PC-3 (cell line): ENCODE data around the gene POLA1. TPM values are rescaled to one million over a fixed set of nuclear protein-coding genes. Genes with fewer than 3 reads are reported as not detected.

ENCODE experiments used
- ATAC-seq: fragments of 200-7000 bp; cut with Tn5 transposase; 2 replicates; pipeline ENCODE4 v1.9.1; 2020; ENCODE audit warnings: mild to moderate bottlenecking, moderate library complexity
- BruUV-seq: library from RNA; stranded (reverse); fragments of 400-500 nt; replicated peaks from 2 replicates; lab custom pipeline; 2021; lab: Mats Ljungman, UMichigan
- CTCF ChIA-PET: fragments of 300-600 bp; sonication (Branson Sonifier 250); formaldehyde crosslinking; loops from one replicate; lab custom pipeline; 2022; ENCODE audit warnings: antibody characterized with exemption; lab: Charles Lee
- POLR2A ChIA-PET: fragments of 300-600 bp; sonication (Branson Sonifier 250); formaldehyde crosslinking; loops from one replicate; lab custom pipeline; 2022; ENCODE audit warnings: antibody characterized with exemption; ENCODE audit not compliant: unreplicated experiment; lab: Charles Lee
- DNase-seq: peaks from one replicate; pipeline ENCODE4 v3.0.0-alpha.2; 2015
- H2AFZ ChIP-seq: fragments of 300-600 bp; sonication (generic); 2 replicates; pipeline ENCODE4 v1.6.0; 2016; ENCODE audit warnings: antibody characterized with exemption, low read length
- H3F3A ChIP-seq: fragments of 300-600 bp; sonication (generic); one replicate; pipeline ENCODE4 v1.6.0; 2017; ENCODE audit warnings: antibody characterized with exemption, low read length, control low read depth, mild to moderate bottlenecking; ENCODE audit not compliant: unreplicated experiment
- H3K27ac ChIP-seq: fragments of 300-600 bp; sonication (generic); 2 replicates; pipeline ENCODE4 v1.5.1; 2016; ENCODE audit warnings: mild to moderate bottlenecking, low read length
- H3K27me3 ChIP-seq: fragments of 300-600 bp; sonication (generic); 2 replicates; pipeline ENCODE4 v1.6.1; 2016; ENCODE audit warnings: low read length, mixed read lengths
- H3K36me3 ChIP-seq: fragments of 300-600 bp; sonication (generic); 2 replicates; pipeline ENCODE4 v1.6.1; 2016; ENCODE audit warnings: low read depth, mixed run types, low read length, mixed read lengths
- H3K4me1 ChIP-seq: fragments of 300-600 bp; sonication (generic); 2 replicates; pipeline ENCODE4 v1.5.1; 2016; ENCODE audit warnings: low read length; ENCODE audit not compliant: insufficient read depth
- H3K4me2 ChIP-seq: fragments of 300-600 bp; sonication (generic); 2 replicates; pipeline ENCODE4 v1.6.0; 2016; ENCODE audit warnings: low read length
- H3K4me3 ChIP-seq: fragments of 300-600 bp; sonication (generic); 2 replicates; pipeline ENCODE4 v1.5.1; 2016; ENCODE audit warnings: mild to moderate bottlenecking, low read length, mixed read lengths
- H3K79me2 ChIP-seq: fragments of 300-600 bp; sonication (generic); 2 replicates; pipeline ENCODE4 v1.6.1; 2017; ENCODE audit warnings: low read length, mixed read lengths
- H3K9ac ChIP-seq: fragments of 300-600 bp; sonication (generic); 2 replicates; pipeline ENCODE4 v1.6.0; 2016; ENCODE audit warnings: mild to moderate bottlenecking, low read length
- H3K9me2 ChIP-seq: fragments of 300-600 bp; sonication (generic); replicated peaks from 2 replicates; pipeline ENCODE4 v1.6.1; 2016; ENCODE audit warnings: mixed run types, low read length, mixed read lengths
- H3K9me3 ChIP-seq: fragments of 300-600 bp; sonication (generic); 2 replicates; pipeline ENCODE4 v1.6.1; 2016; ENCODE audit warnings: low read length, mixed read lengths
- H4K20me1 ChIP-seq: fragments of 300-600 bp; sonication (generic); 2 replicates; pipeline ENCODE4 v1.6.1; 2016; ENCODE audit warnings: low read length, mixed read lengths
- CTCF ChIP-seq: fragments of 300-600 bp; sonication (generic); conservative IDR thresholded peaks from 2 replicates; pipeline ENCODE4 v1.5.1; 2017; ENCODE audit warnings: antibody characterized with exemption, low read depth, mild to moderate bottlenecking, low read length
- EZH2 ChIP-seq: fragments of 300-600 bp; sonication (generic); IDR thresholded peaks from one replicate; pipeline ENCODE4 v1.6.1; 2017; ENCODE audit warnings: antibody characterized with exemption, mild to moderate bottlenecking, low read length; ENCODE audit not compliant: unreplicated experiment
- EZH2phosphoT487 ChIP-seq: fragments of 300-600 bp; sonication (generic); IDR thresholded peaks from 2 replicates; pipeline ENCODE4 v1.6.1; 2018; ENCODE audit warnings: mild to moderate bottlenecking, antibody characterized with exemption, low read length, borderline replicate concordance
- intact Hi-C: fragments of 100-400 bp; cut with micrococcal nuclease; formaldehyde crosslinking; loops from 2 replicates; pipeline ENCODE4 v1.9.0; 2023
- total RNA-seq: library from RNA; depleted of rRNA; stranded (reverse); fragments of >200 nt; gene quantifications from 2 replicates; pipeline ENCODE4 v1.2.3, GENCODE V29; 2014

The POLA1 gene
- total RNA-seq, 1 experiment from 2014 or later: 19.6 TPM

GRCh38 chrX:24902806-24903205 is 209.1 kb downstream of the POLA1 start:
- no peak for ATAC-seq
- DNase-seq: no peak
- Histone ChIP-seq H3F3A (no peaks in the 10 kb centered on the region), H4K20me1 (no peaks in the 10 kb centered on the region), H3K79me2 (no peaks in the 10 kb centered on the region), H3K4me3 (no peak overlapping the region), H3K9ac (no peak overlapping the region), H3K4me2 (no peak overlapping the region), H3K27me3 (no peaks in the 10 kb centered on the region), H3K9me2 (no peaks in the 10 kb centered on the region), H3K4me1 (no peaks in the 10 kb centered on the region), H3K27ac (no peak overlapping the region), H3K9me3 (no peaks in the 10 kb centered on the region), H2AFZ (no peak overlapping the region), H3K36me3 (no peaks in the 10 kb centered on the region)
- TF ChIP-seq EZH2 (no peak), CTCF (no peak), EZH2phosphoT487 (no peak)
- CTCF ChIA-PET: no interaction called here
- POLR2A ChIA-PET: no interaction called here
- no TSS peak for BruUV-seq
- intact Hi-C loops: no loop called here

- intact Hi-C loops: no loop called here
- H3K4me2 ChIP-seq: no peak overlapping the region
- H3K79me2 ChIP-seq: no peaks in the 10 kb centered on the region
- CTCF ChIA-PET: no interaction called here
- ATAC-seq: no peak
- no peaks in the 10 kb centered on the region for H3K9me2 ChIP-seq
- no peaks in the 10 kb centered on the region for H3F3A ChIP-seq
- H3K9me3 ChIP-seq: no peaks in the 10 kb centered on the region
- no peaks in the 10 kb centered on the region for H3K27me3 ChIP-seq
- H4K20me1 ChIP-seq: no peaks in the 10 kb centered on the region
- POLR2A ChIA-PET: no interaction called here
- H2AFZ ChIP-seq: no peak overlapping the region
- TF ChIP-seq CTCF: no peak
- TF ChIP-seq EZH2phosphoT487: no peak
- TF ChIP-seq EZH2: no peak
- no TSS peak for BruUV-seq
- H3K9ac ChIP-seq: no peak overlapping the region
- no peak for DNase-seq
- H3K4me1 ChIP-seq: no peaks in the 10 kb centered on the region
- H3K36me3 ChIP-seq: no peaks in the 10 kb centered on the region
- no peak overlapping the region for H3K27ac ChIP-seq
- H3K4me3 ChIP-seq: no peak overlapping the region
Observed at GRCh38 chrX:24918715-24919114, 225.0 kb downstream of the POLA1 start.

- no peaks in the 10 kb centered on the region for H3K36me3 ChIP-seq
- intact Hi-C loops: no loop called here
- no peak for DNase-seq
- no peaks in the 10 kb centered on the region for H3K9me2 ChIP-seq
- H3K9me3 ChIP-seq: no peaks in the 10 kb centered on the region
- H3K4me3 ChIP-seq: no peak overlapping the region
- ATAC-seq: no peak
- no TSS peak for BruUV-seq
- no peaks in the 10 kb centered on the region for H3K27me3 ChIP-seq
- no peaks in the 10 kb centered on the region for H4K20me1 ChIP-seq
- no peak overlapping the region for H3K4me2 ChIP-seq
- H3K27ac ChIP-seq: no peak overlapping the region
- TF ChIP-seq EZH2: no peak
- TF ChIP-seq CTCF: no peak
- no peak for TF ChIP-seq EZH2phosphoT487
- ChIA-PET CTCF (no interaction called here), POLR2A (no interaction called here)
- H3F3A ChIP-seq: no peaks in the 10 kb centered on the region
- H2AFZ ChIP-seq: no peak overlapping the region
- no peak overlapping the region for H3K9ac ChIP-seq
- H3K4me1 ChIP-seq: peaks cover 8% of the 10 kb centered on the region
- no peaks in the 10 kb centered on the region for H3K79me2 ChIP-seq
Observed at GRCh38 chrX:24920769-24921168, 227.1 kb downstream of the POLA1 start.
